Hepatocyte (in vitro differentiated cells): Measurements from ENCODE around the gene KCND3.

Experiments used
- EZH2 ChIP-seq: fragments of 200-600 bp; sonication (generic); IDR thresholded peaks from 2 replicates; pipeline ENCODE4 v1.6.1; 2016; ENCODE audit warnings: antibody characterized with exemption, mild to moderate bottlenecking, borderline replicate concordance
- EZH2phosphoT487 ChIP-seq: fragments of 200-600 bp; sonication (generic); IDR thresholded peaks from one replicate; pipeline ENCODE4 v1.6.1; 2018; ENCODE audit warnings: antibody characterized with exemption, mild to moderate bottlenecking, low read depth, moderate library complexity; ENCODE audit not compliant: unreplicated experiment, severe bottlenecking

- TF ChIP-seq EZH2phosphoT487 = no peak
- TF ChIP-seq EZH2 = no peak
These were observed 55.2 kb downstream of the KCND3 start for GRCh38 chr1:111934106-111934852.
